D721Med (cell line): ENCODE results near the gene HS3ST3B1.

ENCODE experiments used
- DNase-seq: peaks from one replicate; pipeline ENCODE4 v3.0.0; 2011; ENCODE audit warnings: low spot score; ENCODE audit not compliant: insufficient read length
- FAIRE-seq: peaks from 2 replicates; lab custom pipeline; 2011; peaks lifted over from hg19 to GRCh38; lab: Jason Lieb, UNC
- CTCF ChIP-seq: IDR thresholded peaks from 2 replicates; pipeline ENCODE4 v1.5.1; 2012; ENCODE audit warnings: mild to moderate bottlenecking, control low read depth; ENCODE audit not compliant: insufficient read depth; ENCODE audit errors: missing control alignments

HS3ST3B1 gene

GRCh38 chr17:14398766-14399165, 97.9 kb downstream of the HS3ST3B1 start:
- DNase-seq, result no peak
- no peak for TF ChIP-seq CTCF
- no peak for FAIRE-seq
